MM.1S (cell line): ENCODE measurements around the gene ZFP91.

ENCODE experiments used
- DNase-seq: peaks from one replicate; pipeline ENCODE4 v3.0.0-alpha.2; 2015
- H2AFZ ChIP-seq: fragments of 300-600 bp; sonication (generic); 2 replicates; pipeline ENCODE4 v1.6.0; 2016; ENCODE audit warnings: antibody characterized with exemption, low read length
- H3F3A ChIP-seq: fragments of 300-600 bp; sonication (generic); 2 replicates; pipeline ENCODE4 v1.6.1; 2016; ENCODE audit warnings: mild to moderate bottlenecking, antibody characterized with exemption, low read length, moderate library complexity, mixed read lengths; ENCODE audit not compliant: insufficient read depth
- H3K27ac ChIP-seq: fragments of 300-600 bp; sonication (generic); 2 replicates; pipeline ENCODE4 v1.5.1; 2016; ENCODE audit warnings: mild to moderate bottlenecking, low read length
- H3K27me3 ChIP-seq: fragments of 300-600 bp; sonication (generic); replicated peaks from 2 replicates; pipeline ENCODE4 v1.6.0; 2016; ENCODE audit warnings: low read length; ENCODE audit not compliant: insufficient read depth
- H3K36me3 ChIP-seq: fragments of 300-600 bp; sonication (generic); replicated peaks from 2 replicates; pipeline ENCODE4 v1.6.1; 2016; ENCODE audit warnings: mild to moderate bottlenecking, low read length, mixed read lengths; ENCODE audit not compliant: insufficient read depth
- H3K4me1 ChIP-seq: fragments of 300-600 bp; sonication (generic); 2 replicates; pipeline ENCODE4 v1.6.1; 2016; ENCODE audit warnings: low read length, mixed read lengths
- H3K4me2 ChIP-seq: fragments of 300-600 bp; sonication (generic); 2 replicates; pipeline ENCODE4 v1.6.0; 2016; ENCODE audit warnings: low read depth, low read length
- H3K4me3 ChIP-seq: fragments of 300-600 bp; sonication (generic); 2 replicates; pipeline ENCODE4 v1.5.1; 2016; ENCODE audit warnings: low read length, mixed read lengths
- H3K79me2 ChIP-seq: fragments of 300-600 bp; sonication (generic); 2 replicates; pipeline ENCODE4 v1.6.1; 2016; ENCODE audit warnings: mixed run types, low read length, mixed read lengths
- H3K9ac ChIP-seq: fragments of 300-600 bp; sonication (generic); 2 replicates; pipeline ENCODE4 v1.6.1; 2016; ENCODE audit warnings: low read length, mixed read lengths
- H3K9me2 ChIP-seq: fragments of 300-600 bp; sonication (generic); replicated peaks from 2 replicates; pipeline ENCODE4 v1.6.1; 2016; ENCODE audit warnings: mild to moderate bottlenecking, low read length, mixed read lengths; ENCODE audit not compliant: insufficient read depth
- H3K9me3 ChIP-seq: fragments of 300-600 bp; sonication (generic); replicated peaks from 2 replicates; pipeline ENCODE4 v1.6.1; 2016; ENCODE audit warnings: mild to moderate bottlenecking, low read length, mixed read lengths; ENCODE audit not compliant: insufficient read depth
- H4K20me1 ChIP-seq: fragments of 300-600 bp; sonication (generic); 2 replicates; pipeline ENCODE4 v1.6.1; 2016; ENCODE audit warnings: mild to moderate bottlenecking, low read length, moderate library complexity, mixed read lengths; ENCODE audit not compliant: insufficient read depth
- CTCF ChIP-seq: fragments of 300-600 bp; sonication (generic); IDR thresholded peaks from 2 replicates; pipeline ENCODE4 v1.5.1; 2016; ENCODE audit warnings: antibody characterized with exemption, low read length, mixed read lengths
- EZH2 ChIP-seq: fragments of 300-600 bp; sonication (generic); optimal IDR thresholded peaks from 2 replicates; pipeline ENCODE3; 2017; ENCODE audit warnings: low read depth, mild to moderate bottlenecking, antibody characterized with exemption, low read length, mixed read lengths
- EZH2phosphoT487 ChIP-seq: fragments of 300-600 bp; sonication (generic); IDR thresholded peaks from 2 replicates; pipeline ENCODE4 v1.6.1; 2018; ENCODE audit warnings: antibody characterized with exemption, low read length

ZFP91 gene

GRCh38 chr11:58615559-58615958 is 36.7 kb downstream of the ZFP91 start:
- H3K79me2 ChIP-seq, result peaks cover 58% of the 10 kb centered on the region
- H3K4me3 ChIP-seq, result no peak overlapping the region
- H3K4me2 ChIP-seq, result no peak overlapping the region
- H3K27ac ChIP-seq, result no peak overlapping the region
- no peaks in the 10 kb centered on the region for H4K20me1 ChIP-seq
- no peak overlapping the region for H3K9ac ChIP-seq
- peaks cover 54% of the 10 kb centered on the region; the same call in 1 of the 2 replicates for H3K36me3 ChIP-seq
- H3F3A ChIP-seq, result peaks cover 7% of the 10 kb centered on the region
- H3K9me3 ChIP-seq, result no peaks in the 10 kb centered on the region
- H3K4me1 ChIP-seq, result peaks cover 11% of the 10 kb centered on the region; the same call in 1 of the 2 replicates
- DNase-seq, result no peak
- H3K27me3 ChIP-seq, result no peaks in the 10 kb centered on the region
- H3K9me2 ChIP-seq, result no peaks in the 10 kb centered on the region
- TF ChIP-seq CTCF (no peak), EZH2 (no peak), EZH2phosphoT487 (no peak)
- no peak overlapping the region for H2AFZ ChIP-seq

GRCh38 chr11:58616594-58616993 is 37.7 kb downstream of the ZFP91 start:
- peaks cover 53% of the 10 kb centered on the region for H3K79me2 ChIP-seq
- TF ChIP-seq CTCF, result no peak
- TF ChIP-seq EZH2phosphoT487, result no peak
- TF ChIP-seq EZH2, result no peak
- no peaks in the 10 kb centered on the region for H3K9me2 ChIP-seq
- no peaks in the 10 kb centered on the region for H4K20me1 ChIP-seq
- H3K4me3 ChIP-seq, result no peak overlapping the region
- H3K9ac ChIP-seq, result no peak overlapping the region
- H3F3A ChIP-seq, result peaks cover 17% of the 10 kb centered on the region
- H3K27ac ChIP-seq, result no peak overlapping the region
- no peak overlapping the region for H3K4me2 ChIP-seq
- peaks cover 45% of the 10 kb centered on the region; the same call in 1 of the 2 replicates for H3K36me3 ChIP-seq
- no peaks in the 10 kb centered on the region for H3K27me3 ChIP-seq
- H3K4me1 ChIP-seq, result peaks cover 20% of the 10 kb centered on the region
- H2AFZ ChIP-seq, result no peak overlapping the region
- no peak for DNase-seq
- H3K9me3 ChIP-seq, result no peaks in the 10 kb centered on the region

- Histone ChIP-seq H3F3A (peaks cover 23% of the 10 kb centered on the region), H3K27me3 (no peaks in the 10 kb centered on the region), H2AFZ (no peak overlapping the region), H3K79me2 (peaks cover 58% of the 10 kb centered on the region), H3K4me1 (peaks cover 30% of the 10 kb centered on the region), H3K4me3 (no peak overlapping the region), H3K9ac (no peak overlapping the region), H4K20me1 (no peaks in the 10 kb centered on the region), H3K4me2 (no peak overlapping the region), H3K36me3 (peaks cover 36% of the 10 kb centered on the region; the same call in 1 of the 2 replicates), H3K27ac (no peak overlapping the region), H3K9me2 (no peaks in the 10 kb centered on the region), H3K9me3 (no peaks in the 10 kb centered on the region)
- DNase-seq, result no peak
- TF ChIP-seq EZH2 (no peak), CTCF (peak; percentile 17; the same call in 1 of the 2 replicates)
Measured at GRCh38 chr11:58617976-58618557, 39.2 kb downstream of the ZFP91 start.
